NCI-H1105 treated with DMSO at 0.1 percent for 48 hours (cell line): ENCODE data around the gene SART3.
"Not testable (repeated sequence)": the region's sequence is repeated elsewhere in the genome, so short reads cannot be mapped to it uniquely, and the experiment has no call there.

ENCODE experiments used
- DNase-seq: peaks from one replicate; lab custom pipeline; 2025; lab: John Stamatoyannopoulos, UW

SART3 gene

GRCh38 chr12:108487029-108487428 lies 73.9 kb downstream of the SART3 start:
- DNase-seq = not testable (repeated sequence)

- not testable (repeated sequence) for DNase-seq
These were observed 75.6 kb downstream of the SART3 start for GRCh38 chr12:108485371-108485770.

- DNase-seq = no peak
These were observed 76.1 kb downstream of the SART3 start for GRCh38 chr12:108484845-108485244.

- DNase-seq = no peak
These were observed 76.5 kb downstream of the SART3 start for GRCh38 chr12:108484431-108484830.

- DNase-seq = no peak
These were observed 77.5 kb downstream of the SART3 start for GRCh38 chr12:108483213-108484059.

DNA sequence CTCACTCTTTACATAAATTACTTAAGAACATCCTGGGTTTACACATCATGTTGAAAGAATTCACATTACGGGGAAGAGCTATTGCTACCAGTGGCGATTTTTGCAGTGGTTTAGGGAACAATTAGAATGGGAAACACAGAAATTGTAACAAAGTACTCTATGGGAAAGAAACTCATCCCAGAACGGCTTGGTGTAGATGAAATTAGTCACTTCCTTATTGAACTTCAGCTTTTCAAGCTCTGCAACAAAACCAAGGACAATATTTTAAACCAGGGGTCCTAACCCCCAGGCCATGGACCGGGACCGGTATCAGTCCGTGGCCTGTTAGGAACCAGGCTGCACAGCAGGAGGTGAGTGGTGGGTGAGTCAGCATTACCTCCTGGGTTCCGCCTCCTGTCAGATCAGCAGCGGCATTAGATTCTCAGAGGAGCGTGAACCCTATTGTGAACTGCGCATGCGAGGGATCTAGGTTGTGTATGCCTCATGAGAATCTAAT lies 78.2 kb downstream of the SART3 start:
- DNase-seq = no peak

DNA sequence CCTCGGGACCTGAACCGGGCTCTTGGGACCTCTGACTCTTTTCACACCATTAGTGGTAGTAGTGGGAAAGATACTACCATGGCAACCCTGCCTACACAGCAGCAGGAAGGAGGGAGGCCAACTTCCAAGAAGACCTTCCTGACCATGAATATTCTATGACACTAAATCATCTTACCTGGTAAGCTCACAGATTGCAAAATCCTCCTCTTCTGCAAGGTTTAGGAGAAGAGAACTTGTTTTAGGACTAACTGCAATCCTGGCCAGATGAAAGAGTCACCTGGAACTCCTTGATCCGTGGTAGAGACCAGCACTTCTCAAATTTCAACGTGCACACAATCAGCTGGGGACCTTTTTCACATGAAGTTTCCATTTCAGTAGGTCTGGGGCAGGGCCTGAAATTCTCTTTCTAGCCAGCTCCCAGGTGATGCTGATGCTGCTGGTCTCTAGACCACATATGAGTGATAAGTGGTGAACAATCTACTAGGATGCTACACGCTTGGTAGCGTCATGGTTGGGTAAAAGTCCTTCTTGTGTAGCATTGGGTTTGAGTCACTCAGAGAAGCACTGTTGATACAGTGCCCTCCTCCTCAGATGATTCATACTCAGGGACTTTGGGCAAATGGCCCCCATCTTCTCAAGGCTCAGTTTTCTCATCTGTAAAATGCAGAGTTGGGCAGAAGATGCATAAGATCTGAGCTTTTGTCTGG lies 81.5 kb downstream of the SART3 start:
- DNase-seq = no peak

DNA sequence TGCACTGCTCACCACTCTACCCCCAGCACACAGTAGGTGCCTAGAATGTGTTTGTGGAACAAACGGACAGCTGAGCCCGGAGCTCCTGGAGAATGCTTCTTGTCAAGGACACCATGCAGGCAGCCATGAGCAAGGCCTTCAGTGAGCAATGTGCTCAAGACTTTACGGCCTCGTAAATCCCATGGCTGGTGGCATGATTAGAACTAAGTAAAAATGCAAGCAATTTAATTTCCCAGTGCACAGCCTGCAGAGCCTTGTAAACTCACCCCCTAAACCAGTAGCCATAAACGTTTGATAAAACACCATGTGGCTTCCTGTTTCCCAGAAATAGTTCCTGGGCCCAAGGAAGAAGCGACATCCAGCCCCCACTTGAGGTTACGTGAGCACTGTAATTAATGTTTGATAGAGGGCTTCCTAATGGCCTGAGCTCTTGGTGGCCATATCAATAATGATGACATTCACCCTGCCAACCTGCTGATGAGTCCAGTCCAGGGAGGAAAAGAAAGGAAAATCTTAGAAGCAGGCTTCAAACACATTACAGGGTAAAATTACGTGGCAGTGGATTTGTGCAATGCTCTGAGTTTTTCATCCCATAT lies 82.3 kb downstream of the SART3 start:
- no peak for DNase-seq

DNA sequence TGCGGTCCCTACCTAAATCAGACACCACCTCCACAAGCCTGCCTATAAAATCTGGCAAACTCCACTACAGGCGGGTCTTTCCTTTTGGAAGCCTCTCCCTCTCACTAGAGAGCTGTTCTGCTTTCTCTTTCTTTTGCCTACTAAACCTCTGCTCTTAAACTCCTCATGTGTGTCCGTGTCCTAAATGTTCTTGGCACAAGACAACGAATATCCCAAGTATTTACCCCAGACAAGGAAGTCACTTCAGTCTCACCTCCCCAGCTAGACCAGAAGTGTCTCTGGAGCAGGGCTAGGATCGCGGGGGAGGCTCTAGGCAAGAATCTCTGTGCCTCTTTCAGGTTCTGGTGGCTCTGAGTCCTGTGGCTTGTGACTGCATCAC lies 83.1 kb downstream of the SART3 start:
- DNase-seq = no peak

DNA sequence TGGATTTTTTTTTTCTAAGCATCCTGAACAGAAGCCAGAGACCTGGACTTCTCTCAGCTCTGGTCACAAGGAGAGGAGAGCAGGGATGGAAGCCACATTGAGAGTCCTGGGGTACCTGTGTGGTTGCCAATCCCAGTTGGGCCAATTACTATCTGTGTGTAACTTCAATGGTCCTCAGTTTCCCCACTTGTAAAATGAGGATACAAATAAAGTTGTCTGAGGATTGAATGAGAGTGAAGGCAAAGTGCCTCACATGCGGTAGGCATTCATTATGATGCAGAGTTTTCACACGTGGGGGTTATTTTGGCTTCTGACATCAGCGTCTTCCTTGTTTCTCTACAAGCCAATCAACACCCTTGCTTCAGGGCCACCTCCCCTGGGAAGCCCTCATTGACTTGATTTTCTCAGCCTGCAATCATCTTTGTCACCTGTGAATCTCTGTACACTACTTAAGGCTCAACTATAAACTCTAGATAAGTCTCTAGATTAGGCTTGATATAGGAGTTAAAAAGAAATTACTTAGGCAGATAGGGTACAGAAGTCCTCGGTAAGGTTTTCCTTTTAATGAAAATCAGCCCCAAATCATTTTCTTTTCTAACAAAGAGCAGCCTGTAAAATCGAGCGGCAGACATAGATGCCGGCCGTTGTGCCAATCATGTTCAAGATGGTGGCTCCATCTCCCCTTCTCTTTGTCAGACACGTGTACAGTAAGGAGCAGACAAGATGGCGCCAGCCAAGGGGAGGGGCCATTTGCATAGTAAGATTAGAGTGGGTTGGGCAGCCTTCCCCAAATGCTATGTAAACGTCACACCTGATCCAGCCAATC lies 83.7 kb downstream of the SART3 start:
- DNase-seq = no peak

- no peak for DNase-seq
These were observed 85.6 kb downstream of the SART3 start for GRCh38 chr12:108475396-108475795.

GRCh38 chr12:108473400-108474055 lies 87.4 kb downstream of the SART3 start:
- no peak for DNase-seq
